ENCODE results near the gene ABCG5. TPM values are rescaled to one million over a fixed set of nuclear protein-coding genes. Genes with fewer than 3 reads are reported as not detected.

ABCG5 gene
- total RNA-seq, 1 donor = not detected

GRCh38 chr2:43826305-43827250, 12.1 kb downstream of the ABCG5 start:
- Histone ChIP-seq H3K4me1 (ENCODE audit: insufficient read depth, low read length) (no peaks in the 10 kb centered on the region), H2AFZ (ENCODE audit: low read length) (no peak overlapping the region), H4K20me1 (ENCODE audit: insufficient read depth, low read length) (no peaks in the 10 kb centered on the region), H3K36me3 (ENCODE audit: insufficient read depth, low read length) (no peaks in the 10 kb centered on the region), H3K9me3 (ENCODE audit: low read depth, low read length) (no peaks in the 10 kb centered on the region), H3K79me2 (ENCODE audit: insufficient read depth, low read length) (no peaks in the 10 kb centered on the region), H3K4me3 (ENCODE audit: insufficient read depth, low read length) (no peak overlapping the region), H3K27ac (ENCODE audit: low read depth, low read length) (no peak overlapping the region), H3K27me3 (ENCODE audit: insufficient read depth, low read length) (peaks cover 28% of the 10 kb centered on the region), H3K4me2 (ENCODE audit: insufficient read depth, low read length) (no peak overlapping the region)
- TF ChIP-seq CTCF (IDR thresholded peaks at IDR 0.05; ENCODE audit: extremely low read depth, low read depth, low read length) = no peak
- DNase-seq (ENCODE audit: insufficient read length, low spot score, missing footprints) = no peak

GRCh38 chr2:43825841-43826240, 12.8 kb downstream of the ABCG5 start:
- no peak for TF ChIP-seq CTCF (IDR thresholded peaks at IDR 0.05; ENCODE audit: extremely low read depth, low read depth, low read length)
- peaks cover 28% of the 10 kb centered on the region for H3K27me3 ChIP-seq (ENCODE audit: insufficient read depth, low read length)
- no peaks in the 10 kb centered on the region for H3K4me1 ChIP-seq (ENCODE audit: insufficient read depth, low read length)
- no peak for DNase-seq (ENCODE audit: insufficient read length, low spot score, missing footprints)
- no peaks in the 10 kb centered on the region for H3K79me2 ChIP-seq (ENCODE audit: insufficient read depth, low read length)
- no peaks in the 10 kb centered on the region for H3K9me3 ChIP-seq (ENCODE audit: low read depth, low read length)
- no peak overlapping the region for H2AFZ ChIP-seq (ENCODE audit: low read length)
- H3K27ac ChIP-seq (ENCODE audit: low read depth, low read length) = no peak overlapping the region
- H4K20me1 ChIP-seq (ENCODE audit: insufficient read depth, low read length) = no peaks in the 10 kb centered on the region
- H3K36me3 ChIP-seq (ENCODE audit: insufficient read depth, low read length) = no peaks in the 10 kb centered on the region
- no peak overlapping the region for H3K4me3 ChIP-seq (ENCODE audit: insufficient read depth, low read length)
- no peak overlapping the region for H3K4me2 ChIP-seq (ENCODE audit: insufficient read depth, low read length)

GRCh38 chr2:43824951-43825493, 13.6 kb downstream of the ABCG5 start:
- no peaks in the 10 kb centered on the region for H4K20me1 ChIP-seq (ENCODE audit: insufficient read depth, low read length)
- no peak overlapping the region for H3K27ac ChIP-seq (ENCODE audit: low read depth, low read length)
- H3K9me3 ChIP-seq (ENCODE audit: low read depth, low read length) = no peaks in the 10 kb centered on the region
- no peak for TF ChIP-seq CTCF (IDR thresholded peaks at IDR 0.05; ENCODE audit: extremely low read depth, low read depth, low read length)
- no peak for DNase-seq (ENCODE audit: insufficient read length, low spot score, missing footprints)
- H3K79me2 ChIP-seq (ENCODE audit: insufficient read depth, low read length) = no peaks in the 10 kb centered on the region
- H3K4me1 ChIP-seq (ENCODE audit: insufficient read depth, low read length) = no peaks in the 10 kb centered on the region
- no peaks in the 10 kb centered on the region for H3K36me3 ChIP-seq (ENCODE audit: insufficient read depth, low read length)
- H3K4me3 ChIP-seq (ENCODE audit: insufficient read depth, low read length) = no peak overlapping the region
- no peak overlapping the region for H3K4me2 ChIP-seq (ENCODE audit: insufficient read depth, low read length)
- H2AFZ ChIP-seq (ENCODE audit: low read length) = no peak overlapping the region
- H3K27me3 ChIP-seq (ENCODE audit: insufficient read depth, low read length) = peaks cover 24% of the 10 kb centered on the region

GRCh38 chr2:43824512-43824911, 14.1 kb downstream of the ABCG5 start:
- Histone ChIP-seq H3K4me1 (ENCODE audit: insufficient read depth, low read length) (no peaks in the 10 kb centered on the region), H3K27me3 (ENCODE audit: insufficient read depth, low read length) (peaks cover 19% of the 10 kb centered on the region), H3K36me3 (ENCODE audit: insufficient read depth, low read length) (no peaks in the 10 kb centered on the region), H2AFZ (ENCODE audit: low read length) (no peak overlapping the region), H3K27ac (ENCODE audit: low read depth, low read length) (no peak overlapping the region), H3K79me2 (ENCODE audit: insufficient read depth, low read length) (no peaks in the 10 kb centered on the region), H3K4me3 (ENCODE audit: insufficient read depth, low read length) (no peak overlapping the region), H3K4me2 (ENCODE audit: insufficient read depth, low read length) (no peak overlapping the region), H3K9me3 (ENCODE audit: low read depth, low read length) (no peaks in the 10 kb centered on the region), H4K20me1 (ENCODE audit: insufficient read depth, low read length) (no peaks in the 10 kb centered on the region)
- no peak for TF ChIP-seq CTCF (IDR thresholded peaks at IDR 0.05; ENCODE audit: extremely low read depth, low read depth, low read length)
- no peak for DNase-seq (ENCODE audit: insufficient read length, low spot score, missing footprints)

Measured in osteoblast (primary cell).